GM19328 (cell line): ENCODE data around the gene SIRPG.
"Not testable (repeated sequence)": the region's sequence is repeated elsewhere in the genome, so short reads cannot be mapped to it uniquely, and the experiment has no call there.

Experiments used
- ATAC-seq: cut with Tn5 transposase; IDR thresholded peaks from one replicate; pipeline ENCODE4 v1.9.1; 2021; ENCODE audit warnings: mild to moderate bottlenecking, moderate library complexity; ENCODE audit not compliant: unreplicated experiment

Gene SIRPG

GRCh38 chr20:1608678-1609347 is 48.8 kb downstream of the SIRPG start:
- not testable (repeated sequence) for ATAC-seq

GRCh38 chr20:1600736-1601135 is 56.8 kb downstream of the SIRPG start:
- no peak for ATAC-seq

DNA sequence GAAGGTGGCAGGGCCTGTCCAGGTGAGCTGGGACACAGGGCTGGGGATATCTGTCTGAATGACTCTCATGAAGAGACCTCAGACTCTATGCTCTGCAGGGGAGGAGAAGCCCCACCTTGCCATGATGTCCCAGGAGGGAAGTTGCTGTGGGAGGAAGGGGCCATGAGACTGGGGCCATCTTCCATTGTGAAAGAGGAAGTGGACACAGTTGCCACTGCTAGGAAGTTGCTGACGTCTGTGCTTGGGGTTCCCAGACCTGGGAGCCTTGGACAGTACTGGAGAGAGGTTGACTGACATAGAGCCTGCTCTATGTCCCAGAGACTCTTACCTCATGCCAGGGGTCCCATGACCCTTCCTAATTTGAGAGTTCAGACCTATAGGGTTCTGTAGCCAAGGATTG is 62.2 kb downstream of the SIRPG start:
- ATAC-seq = no peak

DNA sequence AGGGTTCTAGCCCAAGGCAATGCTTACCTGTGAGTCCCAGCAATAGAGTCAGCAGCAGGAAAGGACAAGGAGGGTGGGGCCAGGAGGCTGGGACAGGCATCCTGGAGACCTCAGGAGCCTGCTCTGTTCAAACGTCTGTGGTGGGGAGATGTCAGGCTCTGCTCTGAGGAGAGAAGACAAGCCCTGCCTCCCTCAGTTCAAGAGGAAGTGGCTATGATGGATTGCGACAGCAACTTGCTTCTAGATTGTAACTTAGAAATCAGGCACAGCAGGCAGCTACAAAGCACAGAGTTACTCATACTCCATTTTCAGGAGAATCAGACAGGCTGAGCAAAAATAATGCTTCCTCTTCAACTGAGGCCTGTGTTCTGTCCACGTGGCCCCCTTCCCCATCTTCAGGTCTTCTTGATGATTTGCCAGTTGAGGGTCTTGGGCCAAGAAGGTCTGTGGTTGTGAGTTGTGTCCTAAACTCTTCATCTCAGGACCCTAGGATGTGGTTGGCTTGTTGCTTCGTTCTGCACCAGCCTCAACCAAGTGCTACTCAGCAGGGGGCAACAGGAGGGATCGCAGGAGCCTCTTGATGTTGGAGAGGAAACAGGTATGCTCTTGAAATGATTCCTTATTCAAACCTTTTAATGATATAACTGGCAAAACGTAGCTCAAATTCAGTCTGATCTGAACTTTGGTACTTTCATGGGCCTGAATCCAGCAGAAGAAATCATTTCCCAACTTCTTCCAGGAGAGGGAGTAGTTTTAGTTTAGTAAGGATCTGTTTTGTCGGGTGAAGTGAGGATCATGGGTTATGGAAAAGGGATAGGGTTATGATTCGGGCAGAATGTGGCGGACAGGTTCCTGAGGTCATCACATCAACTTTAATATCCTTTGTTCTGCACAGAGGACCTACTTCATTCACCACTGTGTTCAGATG is 68.8 kb downstream of the SIRPG start:
- ATAC-seq = no peak

DNA sequence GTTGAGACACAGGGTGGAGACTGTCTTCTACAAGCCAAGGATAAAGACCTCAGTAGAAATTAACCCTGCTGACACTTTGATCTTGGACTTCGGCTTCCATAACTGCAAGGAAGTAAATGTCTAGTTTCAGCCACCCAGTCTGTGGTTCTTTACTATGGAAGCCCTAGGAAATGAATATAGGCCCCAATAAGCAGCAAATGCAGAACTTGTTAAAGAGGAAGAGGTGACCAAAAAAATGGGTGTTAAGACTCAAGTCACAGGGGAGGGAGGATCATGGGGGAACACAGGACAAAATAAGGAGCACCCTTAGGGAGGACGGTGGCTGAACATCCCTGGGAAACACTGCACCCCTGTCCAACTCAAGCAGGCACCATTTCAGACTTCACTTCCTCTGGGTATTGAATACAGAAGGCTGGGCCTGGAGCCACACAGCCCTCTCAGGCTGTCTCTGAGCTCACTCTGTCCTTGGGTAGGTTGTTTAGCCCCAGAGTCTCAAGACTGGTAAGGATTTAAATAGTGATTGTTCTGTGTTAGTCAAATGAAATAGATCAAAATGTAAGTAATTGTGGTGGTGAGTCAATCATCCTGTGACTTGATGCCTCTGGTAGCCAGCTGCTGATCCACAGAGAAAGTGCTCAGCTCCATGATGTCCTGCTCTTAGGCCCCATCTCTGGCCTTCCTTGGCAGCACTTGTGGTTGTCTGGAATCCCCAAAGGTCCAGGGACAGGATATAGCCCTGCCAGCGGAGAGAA is 69.6 kb downstream of the SIRPG start:
- no peak for ATAC-seq

DNA sequence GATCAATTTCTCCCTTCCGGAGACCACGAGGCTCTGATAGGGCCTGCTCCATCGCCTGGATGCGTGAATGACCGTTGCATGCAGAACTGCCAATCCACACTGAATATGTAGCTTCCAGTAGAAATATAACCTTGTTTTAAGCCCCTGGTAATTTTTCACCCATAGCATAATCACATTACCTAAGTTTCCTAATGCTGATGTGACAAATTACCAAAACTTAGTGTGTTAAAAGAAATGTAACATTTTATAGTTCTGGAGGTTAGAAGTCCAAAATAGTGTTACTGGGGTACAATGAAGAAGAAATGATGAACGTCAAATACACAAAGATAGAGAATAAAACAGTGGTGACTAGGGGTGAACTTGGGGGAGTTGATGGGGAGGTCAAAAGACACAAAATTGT is 78.1 kb downstream of the SIRPG start:
- ATAC-seq = no peak
